HepG2 (cell line): ENCODE data around the gene OR2C1. TPM values are rescaled to one million over a fixed set of nuclear protein-coding genes. Genes with fewer than 3 reads are reported as not detected.

Experiments
- ADNP ChIP-seq: sonication (generic); formaldehyde crosslinking; IDR thresholded peaks from 2 replicates; pipeline ENCODE4 v1.4.0; 2020; ENCODE audit warnings: missing genetic modification reagents
- GATAD2A ChIP-seq: IDR thresholded peaks from 2 replicates; pipeline ENCODE4 v1.6.1; 2016
- IKZF4 ChIP-seq: sonication (generic); formaldehyde crosslinking; IDR thresholded peaks from 2 replicates; pipeline ENCODE4 v1.5.1; 2020; ENCODE audit warnings: borderline replicate concordance, mild to moderate bottlenecking, low read depth, missing genetic modification reagents; ENCODE audit errors: not compliant biosample characterization
- MED1 ChIP-seq: sonication (generic); formaldehyde crosslinking; IDR thresholded peaks from 2 replicates; pipeline ENCODE4 v1.4.0; 2020; ENCODE audit warnings: missing genetic modification reagents
- MTA1 ChIP-seq: sonication (generic); formaldehyde crosslinking; IDR thresholded peaks from 2 replicates; pipeline ENCODE4 v1.4.0; 2020; ENCODE audit warnings: missing genetic modification reagents, mild to moderate bottlenecking, borderline replicate concordance
- NFYB ChIP-seq: sonication (generic); formaldehyde crosslinking; IDR thresholded peaks from 2 replicates; pipeline ENCODE4 v1.4.0; 2020; ENCODE audit warnings: missing genetic modification reagents
- REPIN1 ChIP-seq: sonication (generic); formaldehyde crosslinking; IDR thresholded peaks from 2 replicates; pipeline ENCODE4 v1.8.0; 2022; ENCODE audit warnings: missing genetic modification reagents, low read depth, mild to moderate bottlenecking, borderline replicate concordance
- SMYD3 ChIP-seq: sonication (generic); formaldehyde crosslinking; IDR thresholded peaks from 2 replicates; pipeline ENCODE4 v1.8.1; 2023; ENCODE audit warnings: mild to moderate bottlenecking, missing genetic modification reagents
- SNAI1 ChIP-seq: sonication (generic); formaldehyde crosslinking; IDR thresholded peaks from 2 replicates; pipeline ENCODE4 v1.5.0; 2020; ENCODE audit warnings: mild to moderate bottlenecking, missing genetic modification reagents, borderline replicate concordance
- SP2 ChIP-seq: sonication (generic); formaldehyde crosslinking; IDR thresholded peaks from 2 replicates; pipeline ENCODE4 v1.5.1; 2020; ENCODE audit warnings: mild to moderate bottlenecking, missing genetic modification reagents
- ZKSCAN8 ChIP-seq: IDR thresholded peaks from 2 replicates; pipeline ENCODE4 v1.6.1; 2016; ENCODE audit warnings: borderline replicate concordance, missing genetic modification reagents, missing compliant biosample characterization
- ZNF232 ChIP-seq: sonication (generic); formaldehyde crosslinking; IDR thresholded peaks from 2 replicates; pipeline ENCODE4 v1.4.0; 2020; ENCODE audit warnings: missing genetic modification reagents, borderline replicate concordance
- ZNF460 ChIP-seq: sonication (generic); formaldehyde crosslinking; IDR thresholded peaks from 2 replicates; pipeline ENCODE4 v1.5.1; 2020; ENCODE audit warnings: missing genetic modification reagents, mild to moderate bottlenecking, borderline replicate concordance
- ZNF468 ChIP-seq: sonication (generic); formaldehyde crosslinking; IDR thresholded peaks from 2 replicates; pipeline ENCODE4 v1.8.0; 2022; ENCODE audit warnings: mild to moderate bottlenecking, moderate library complexity, missing genetic modification reagents
- ZNF501 ChIP-seq: sonication (generic); formaldehyde crosslinking; IDR thresholded peaks from 2 replicates; pipeline ENCODE4 v1.5.1; 2020; ENCODE audit warnings: mild to moderate bottlenecking, moderate library complexity, missing genetic modification reagents
- polyA plus RNA-seq, 8 experiments: library from polyadenylated mRNA; depleted of rRNA in 3 of 8; stranded (reverse) in 7 of 8; unstranded in 1 of 8; fragments of >200 nt; fragmentation: Illumina TruSeq in 4 of 8; extraction: Trizol in 4 of 8; gene quantifications; 2 replicates each; pipeline versions ENCODE4 v1.2.1 to v1.2.3, GENCODE V29; 2011 to 2016; ENCODE audit warnings: low read depth in 4 of 8, missing spikeins in 1 of 8, mixed read lengths in 1 of 8; ENCODE audit not compliant: insufficient read depth in 1 of 8
- total RNA-seq, 5 experiments: library from RNA; depleted of rRNA; stranded (reverse); fragments of >200 nt; fragmentation: Illumina TruSeq; extraction: Trizol; gene quantifications; 2 replicates each; pipeline ENCODE4 v1.2.3, GENCODE V29; 2016; ENCODE audit warnings: low read depth in 1 of 5
- TF ChIP-seq, protein P1 (sequence below): sonication (generic); formaldehyde crosslinking; IDR thresholded peaks from 2 replicates; pipeline ENCODE4 v1.4.0; 2020; ENCODE audit warnings: missing genetic modification reagents, borderline replicate concordance
- TF ChIP-seq, protein P2 (sequence below): fragments of 450-650 bp; IDR thresholded peaks from 2 replicates; pipeline ENCODE4 v1.6.1; 2017; ENCODE audit warnings: mild to moderate bottlenecking
- TF ChIP-seq, protein P3 (sequence below), 2 experiments: IDR thresholded peaks; 2 replicates each; pipeline ENCODE4 v1.6.1; 2011 to 2012; ENCODE audit warnings: low read length in 2 of 2, borderline replicate concordance in 1 of 2, low read depth in 1 of 2, mild to moderate bottlenecking in 1 of 2, moderate library complexity in 1 of 2
- TF ChIP-seq, protein P4 (sequence below): sonication (generic); formaldehyde crosslinking; conservative IDR thresholded peaks from 2 replicates; pipeline ENCODE4 v1.4.0; 2020; ENCODE audit warnings: missing genetic modification reagents

Gene OR2C1
- total and polyA plus RNA-seq, 2 of the 13 experiments (the other 11 are each of a cell fraction or from before 2014, with no cell fraction given), result not detected

DNA sequence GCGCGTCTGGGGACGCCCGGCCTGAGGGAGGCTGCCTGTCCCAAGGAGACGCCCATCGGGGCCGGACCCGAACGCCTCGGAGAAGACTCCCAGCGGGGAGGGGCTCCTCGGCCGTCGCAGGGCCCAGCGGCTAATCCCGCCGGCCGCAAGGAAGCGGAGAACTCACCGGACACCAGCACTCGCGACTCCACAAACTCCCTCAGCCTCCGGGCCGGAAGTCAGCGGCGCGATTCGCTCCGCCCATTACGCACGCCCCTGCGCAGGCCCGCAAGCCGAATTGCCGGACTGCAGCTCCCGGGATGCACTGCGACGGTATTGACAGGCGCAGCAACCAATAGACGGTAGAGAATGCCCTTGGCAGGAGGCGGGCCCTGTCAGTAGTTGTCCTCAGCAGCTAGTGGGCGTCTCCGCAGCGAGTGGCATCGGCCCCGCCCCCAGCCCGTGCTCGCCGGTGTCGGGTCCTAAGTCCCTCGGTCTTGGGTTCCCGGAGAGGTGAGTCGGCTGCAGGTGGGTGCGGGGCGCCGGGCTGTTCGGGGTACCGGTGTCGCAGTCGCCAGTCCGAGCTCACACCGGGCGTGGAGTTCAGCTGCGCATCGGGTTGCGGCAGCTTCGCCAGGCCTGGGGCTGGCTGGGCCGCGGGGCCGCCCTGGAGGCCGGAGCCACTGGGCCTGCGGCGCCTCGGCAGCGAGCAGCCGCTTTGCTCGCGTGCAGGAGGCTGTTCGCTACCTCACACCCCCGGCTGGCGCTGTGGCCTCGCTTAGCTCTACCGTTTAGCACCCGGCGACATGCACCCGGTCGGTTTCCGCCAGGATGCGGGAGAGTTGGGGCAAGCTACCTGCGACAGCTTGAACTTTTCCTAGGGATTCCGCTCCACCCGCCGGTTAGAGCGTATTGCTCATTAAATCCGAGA is 45.3 kb downstream of the OR2C1 start, which contains the start of the genes ZNF174 and ZSCAN32 (continued):
- TF ChIP-seq ZNF501 (CRISPR knock-in tag) (peak; percentile 83; the same call in 1 of the 2 replicates), SP2 (CRISPR knock-in tag) (peak; percentile 99), ZNF460 (CRISPR knock-in tag) (peak; percentile 28; the same call in 1 of the 2 replicates), MED1 (CRISPR knock-in tag) (peak; percentile 78), IKZF4 (peak; percentile 29), ZNF232 (CRISPR knock-in tag) (0 out of 2 replicates have a peak, but pooled peaks have one; percentile 62), ZNF468 (CRISPR knock-in tag) (no peak), ADNP (no peak), MTA1 (CRISPR knock-in tag) (no peak; the same call in 1 of the 2 replicates), SNAI1 (CRISPR knock-in tag) (no peak), ZKSCAN8 (CRISPR knock-in tag) (no peak; the same call in 1 of the 2 replicates), NFYB (CRISPR knock-in tag) (peak; percentile 97), GATAD2A (CRISPR knock-in tag) (peak; percentile 13; the same call in 1 of the 2 replicates), REPIN1 (peak; percentile 86), SMYD3 (CRISPR knock-in tag) (peak; percentile 30; the same call in 1 of the 2 replicates)
- TF ChIP-seq, protein P1, sequence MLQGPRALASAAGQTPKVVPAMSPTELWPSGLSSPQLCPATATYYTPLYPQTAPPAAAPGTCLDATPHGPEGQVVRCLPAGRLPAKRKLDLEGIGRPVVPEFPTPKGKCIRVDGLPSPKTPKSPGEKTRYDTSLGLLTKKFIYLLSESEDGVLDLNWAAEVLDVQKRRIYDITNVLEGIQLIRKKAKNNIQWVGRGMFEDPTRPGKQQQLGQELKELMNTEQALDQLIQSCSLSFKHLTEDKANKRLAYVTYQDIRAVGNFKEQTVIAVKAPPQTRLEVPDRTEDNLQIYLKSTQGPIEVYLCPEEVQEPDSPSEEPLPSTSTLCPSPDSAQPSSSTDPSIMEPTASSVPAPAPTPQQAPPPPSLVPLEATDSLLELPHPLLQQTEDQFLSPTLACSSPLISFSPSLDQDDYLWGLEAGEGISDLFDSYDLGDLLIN (CRISPR knock-in tag), result 0 out of 2 replicates have a peak, but pooled peaks have one; percentile 54
- TF ChIP-seq, protein P2, sequence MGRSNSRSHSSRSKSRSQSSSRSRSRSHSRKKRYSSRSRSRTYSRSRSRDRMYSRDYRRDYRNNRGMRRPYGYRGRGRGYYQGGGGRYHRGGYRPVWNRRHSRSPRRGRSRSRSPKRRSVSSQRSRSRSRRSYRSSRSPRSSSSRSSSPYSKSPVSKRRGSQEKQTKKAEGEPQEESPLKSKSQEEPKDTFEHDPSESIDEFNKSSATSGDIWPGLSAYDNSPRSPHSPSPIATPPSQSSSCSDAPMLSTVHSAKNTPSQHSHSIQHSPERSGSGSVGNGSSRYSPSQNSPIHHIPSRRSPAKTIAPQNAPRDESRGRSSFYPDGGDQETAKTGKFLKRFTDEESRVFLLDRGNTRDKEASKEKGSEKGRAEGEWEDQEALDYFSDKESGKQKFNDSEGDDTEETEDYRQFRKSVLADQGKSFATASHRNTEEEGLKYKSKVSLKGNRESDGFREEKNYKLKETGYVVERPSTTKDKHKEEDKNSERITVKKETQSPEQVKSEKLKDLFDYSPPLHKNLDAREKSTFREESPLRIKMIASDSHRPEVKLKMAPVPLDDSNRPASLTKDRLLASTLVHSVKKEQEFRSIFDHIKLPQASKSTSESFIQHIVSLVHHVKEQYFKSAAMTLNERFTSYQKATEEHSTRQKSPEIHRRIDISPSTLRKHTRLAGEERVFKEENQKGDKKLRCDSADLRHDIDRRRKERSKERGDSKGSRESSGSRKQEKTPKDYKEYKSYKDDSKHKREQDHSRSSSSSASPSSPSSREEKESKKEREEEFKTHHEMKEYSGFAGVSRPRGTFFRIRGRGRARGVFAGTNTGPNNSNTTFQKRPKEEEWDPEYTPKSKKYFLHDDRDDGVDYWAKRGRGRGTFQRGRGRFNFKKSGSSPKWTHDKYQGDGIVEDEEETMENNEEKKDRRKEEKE, result no peak
- TF ChIP-seq, protein P3, sequence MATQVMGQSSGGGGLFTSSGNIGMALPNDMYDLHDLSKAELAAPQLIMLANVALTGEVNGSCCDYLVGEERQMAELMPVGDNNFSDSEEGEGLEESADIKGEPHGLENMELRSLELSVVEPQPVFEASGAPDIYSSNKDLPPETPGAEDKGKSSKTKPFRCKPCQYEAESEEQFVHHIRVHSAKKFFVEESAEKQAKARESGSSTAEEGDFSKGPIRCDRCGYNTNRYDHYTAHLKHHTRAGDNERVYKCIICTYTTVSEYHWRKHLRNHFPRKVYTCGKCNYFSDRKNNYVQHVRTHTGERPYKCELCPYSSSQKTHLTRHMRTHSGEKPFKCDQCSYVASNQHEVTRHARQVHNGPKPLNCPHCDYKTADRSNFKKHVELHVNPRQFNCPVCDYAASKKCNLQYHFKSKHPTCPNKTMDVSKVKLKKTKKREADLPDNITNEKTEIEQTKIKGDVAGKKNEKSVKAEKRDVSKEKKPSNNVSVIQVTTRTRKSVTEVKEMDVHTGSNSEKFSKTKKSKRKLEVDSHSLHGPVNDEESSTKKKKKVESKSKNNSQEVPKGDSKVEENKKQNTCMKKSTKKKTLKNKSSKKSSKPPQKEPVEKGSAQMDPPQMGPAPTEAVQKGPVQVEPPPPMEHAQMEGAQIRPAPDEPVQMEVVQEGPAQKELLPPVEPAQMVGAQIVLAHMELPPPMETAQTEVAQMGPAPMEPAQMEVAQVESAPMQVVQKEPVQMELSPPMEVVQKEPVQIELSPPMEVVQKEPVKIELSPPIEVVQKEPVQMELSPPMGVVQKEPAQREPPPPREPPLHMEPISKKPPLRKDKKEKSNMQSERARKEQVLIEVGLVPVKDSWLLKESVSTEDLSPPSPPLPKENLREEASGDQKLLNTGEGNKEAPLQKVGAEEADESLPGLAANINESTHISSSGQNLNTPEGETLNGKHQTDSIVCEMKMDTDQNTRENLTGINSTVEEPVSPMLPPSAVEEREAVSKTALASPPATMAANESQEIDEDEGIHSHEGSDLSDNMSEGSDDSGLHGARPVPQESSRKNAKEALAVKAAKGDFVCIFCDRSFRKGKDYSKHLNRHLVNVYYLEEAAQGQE (IDR thresholded peaks at IDR 0.05; ENCODE audit: borderline replicate concordance in 1 of 2, low read depth in 1 of 2, low read length in 2 of 2), result peak in 1 of 2 experiments; percentile 12; a peak in 1 of 4 replicates
- TF ChIP-seq, protein P4, sequence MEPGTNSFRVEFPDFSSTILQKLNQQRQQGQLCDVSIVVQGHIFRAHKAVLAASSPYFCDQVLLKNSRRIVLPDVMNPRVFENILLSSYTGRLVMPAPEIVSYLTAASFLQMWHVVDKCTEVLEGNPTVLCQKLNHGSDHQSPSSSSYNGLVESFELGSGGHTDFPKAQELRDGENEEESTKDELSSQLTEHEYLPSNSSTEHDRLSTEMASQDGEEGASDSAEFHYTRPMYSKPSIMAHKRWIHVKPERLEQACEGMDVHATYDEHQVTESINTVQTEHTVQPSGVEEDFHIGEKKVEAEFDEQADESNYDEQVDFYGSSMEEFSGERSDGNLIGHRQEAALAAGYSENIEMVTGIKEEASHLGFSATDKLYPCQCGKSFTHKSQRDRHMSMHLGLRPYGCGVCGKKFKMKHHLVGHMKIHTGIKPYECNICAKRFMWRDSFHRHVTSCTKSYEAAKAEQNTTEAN (CRISPR knock-in tag), result no peak; the same call in 1 of the 2 replicates
